Lower lobe of right lung (tissue), 2 donors: Measurements from ENCODE around the gene BASP1. TPM values are rescaled to one million over a fixed set of nuclear protein-coding genes. Genes with fewer than 3 reads are reported as not detected.
A peak's percentile ranks its signal among the peaks of the same experiment; 100 is the strongest.

Source experiments
- ATAC-seq, 2 donors: fragments of 200-7000 bp; cut with Tn5 transposase; one replicate each; pipeline ENCODE4 v1.9.1; 2020 to 2022; ENCODE audit warnings: mild to moderate bottlenecking in 2 of 2, moderate library complexity in 2 of 2
- DNase-seq: peaks from one replicate; pipeline ENCODE4 v3.0.0-alpha.2; 2020
- H3K27ac ChIP-seq: fragments of 200-600 bp; one replicate; pipeline ENCODE4 v1.8.0; 2022
- H3K27me3 ChIP-seq: fragments of 200-600 bp; one replicate; pipeline ENCODE4 v1.8.0; 2022; ENCODE audit warnings: low read depth
- H3K36me3 ChIP-seq: fragments of 200-600 bp; one replicate; pipeline ENCODE4 v1.8.0; 2022; ENCODE audit warnings: mild to moderate bottlenecking
- H3K4me1 ChIP-seq: fragments of 200-600 bp; one replicate; pipeline ENCODE4 v1.8.0; 2022
- H3K4me3 ChIP-seq: fragments of 200-600 bp; one replicate; pipeline ENCODE4 v1.8.0; 2022; ENCODE audit warnings: mild to moderate bottlenecking
- H3K9me3 ChIP-seq: fragments of 200-600 bp; one replicate; pipeline ENCODE4 v1.8.0; 2022
- intact Hi-C: fragments of 100-400 bp; cut with DNase I; formaldehyde crosslinking; loops from one replicate; pipeline ENCODE4 v1.11.0; 2022
- total RNA-seq: library from RNA; stranded (reverse); fragmentation: NEBNext Ultra II Directional; extraction: Animal tissue kit (Norgen Biotek cat#: 25700); gene quantifications from one replicate; pipeline ENCODE4 v1.2.1, GENCODE V29; 2021
- TF ChIP-seq, protein P1 (sequence below): fragments of 200-600 bp; IDR thresholded peaks from one replicate; pipeline ENCODE4 v1.8.0; 2022; ENCODE audit warnings: antibody characterized with exemption, mild to moderate bottlenecking
- donor health status: DM: no; HTN: yes; CAD: no; lungs with severe emphysema.

The BASP1 gene
- total RNA-seq, 1 donor from 2014 or later = 25.8 TPM

DNA sequence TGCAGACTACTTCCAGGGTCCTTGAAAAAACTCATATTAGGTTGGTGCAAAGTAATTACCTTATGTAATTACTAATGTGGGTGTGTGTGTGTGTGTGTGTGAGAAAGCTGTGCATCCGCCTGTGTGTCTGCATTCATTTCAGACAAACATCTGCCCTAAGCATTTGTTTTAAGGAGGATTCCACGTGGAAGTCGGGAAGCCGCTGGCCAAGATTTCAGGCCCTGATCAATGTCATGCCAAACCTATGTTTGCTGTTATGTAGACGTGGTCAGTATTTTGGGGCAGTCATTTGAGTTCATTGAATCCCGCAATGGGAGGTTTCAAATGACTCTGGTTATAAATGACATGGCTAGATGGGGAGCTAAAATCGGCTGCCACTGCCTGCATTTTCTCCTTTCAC is 33.6 kb upstream of the BASP1 start:
- H3K27ac ChIP-seq = no peak overlapping the region
- ATAC-seq = no peak
- intact Hi-C loops = loop anchor here (10.0 kb wide), 1 partner anchor 389 kb away; no protein-coding TSS in a partner anchor
- H3K27me3 ChIP-seq = no peaks in the 10 kb centered on the region
- TF ChIP-seq, protein P1, sequence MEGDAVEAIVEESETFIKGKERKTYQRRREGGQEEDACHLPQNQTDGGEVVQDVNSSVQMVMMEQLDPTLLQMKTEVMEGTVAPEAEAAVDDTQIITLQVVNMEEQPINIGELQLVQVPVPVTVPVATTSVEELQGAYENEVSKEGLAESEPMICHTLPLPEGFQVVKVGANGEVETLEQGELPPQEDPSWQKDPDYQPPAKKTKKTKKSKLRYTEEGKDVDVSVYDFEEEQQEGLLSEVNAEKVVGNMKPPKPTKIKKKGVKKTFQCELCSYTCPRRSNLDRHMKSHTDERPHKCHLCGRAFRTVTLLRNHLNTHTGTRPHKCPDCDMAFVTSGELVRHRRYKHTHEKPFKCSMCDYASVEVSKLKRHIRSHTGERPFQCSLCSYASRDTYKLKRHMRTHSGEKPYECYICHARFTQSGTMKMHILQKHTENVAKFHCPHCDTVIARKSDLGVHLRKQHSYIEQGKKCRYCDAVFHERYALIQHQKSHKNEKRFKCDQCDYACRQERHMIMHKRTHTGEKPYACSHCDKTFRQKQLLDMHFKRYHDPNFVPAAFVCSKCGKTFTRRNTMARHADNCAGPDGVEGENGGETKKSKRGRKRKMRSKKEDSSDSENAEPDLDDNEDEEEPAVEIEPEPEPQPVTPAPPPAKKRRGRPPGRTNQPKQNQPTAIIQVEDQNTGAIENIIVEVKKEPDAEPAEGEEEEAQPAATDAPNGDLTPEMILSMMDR = no peak
- H3K36me3 ChIP-seq = no peaks in the 10 kb centered on the region
- H3K9me3 ChIP-seq = no peaks in the 10 kb centered on the region
- no peak for DNase-seq
- peaks cover 22% of the 10 kb centered on the region for H3K4me1 ChIP-seq
- H3K4me3 ChIP-seq = no peak overlapping the region

GRCh38 chr5:17184588-17184987 is 32.8 kb upstream of the BASP1 start:
- no peaks in the 10 kb centered on the region for H3K9me3 ChIP-seq
- H3K4me1 ChIP-seq = peaks cover 23% of the 10 kb centered on the region
- TF ChIP-seq, protein P1 = no peak
- intact Hi-C loops = loop anchor here (10.0 kb wide), 1 partner anchor 390 kb away; no protein-coding TSS in a partner anchor
- DNase-seq (no peak), ATAC-seq (no peak)
- no peaks in the 10 kb centered on the region for H3K36me3 ChIP-seq
- no peak overlapping the region for H3K27ac ChIP-seq
- no peak overlapping the region for H3K4me3 ChIP-seq
- no peaks in the 10 kb centered on the region for H3K27me3 ChIP-seq

DNA sequence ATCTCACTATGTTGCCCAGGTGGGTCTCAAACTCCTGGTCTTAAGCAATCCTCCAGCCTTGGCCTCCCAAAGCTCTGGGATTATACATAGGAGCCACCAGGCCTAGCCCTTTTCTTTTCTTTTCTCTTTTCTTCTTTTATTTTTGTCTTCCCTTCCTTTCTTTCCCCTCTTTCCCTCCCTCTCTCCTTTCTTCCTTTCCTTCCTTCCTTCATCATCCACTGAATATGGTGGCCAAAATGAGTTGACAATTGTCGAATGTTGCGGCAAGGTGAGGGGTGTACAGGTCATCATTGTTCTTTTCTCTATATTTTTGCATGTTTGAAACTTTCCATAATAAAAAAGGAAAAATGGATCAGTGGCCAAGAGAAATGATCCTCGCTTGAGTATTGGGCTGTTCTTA is 32.1 kb upstream of the BASP1 start:
- no peaks in the 10 kb centered on the region for H3K9me3 ChIP-seq
- H3K4me1 ChIP-seq = peaks cover 29% of the 10 kb centered on the region
- no peak for DNase-seq
- H3K36me3 ChIP-seq = no peaks in the 10 kb centered on the region
- ATAC-seq = no peak
- no peaks in the 10 kb centered on the region for H3K27me3 ChIP-seq
- intact Hi-C loops = loop anchor here (10.0 kb wide), 1 partner anchor 391 kb away; no protein-coding TSS in a partner anchor
- no peak overlapping the region for H3K27ac ChIP-seq
- TF ChIP-seq, protein P1 = no peak
- H3K4me3 ChIP-seq = no peak overlapping the region

GRCh38 chr5:17185773-17186172 is 31.7 kb upstream of the BASP1 start:
- intact Hi-C loops = loop anchor here (10.0 kb wide), 1 partner anchor 391 kb away; no protein-coding TSS in a partner anchor
- Histone ChIP-seq H3K27me3 (no peaks in the 10 kb centered on the region), H3K9me3 (no peaks in the 10 kb centered on the region), H3K36me3 (no peaks in the 10 kb centered on the region), H3K27ac (peak overlapping the region; percentile 51), H3K4me1 (peaks cover 29% of the 10 kb centered on the region), H3K4me3 (no peak overlapping the region)
- TF ChIP-seq, protein P1 = no peak
- no peak for DNase-seq
- no peak for ATAC-seq

DNA sequence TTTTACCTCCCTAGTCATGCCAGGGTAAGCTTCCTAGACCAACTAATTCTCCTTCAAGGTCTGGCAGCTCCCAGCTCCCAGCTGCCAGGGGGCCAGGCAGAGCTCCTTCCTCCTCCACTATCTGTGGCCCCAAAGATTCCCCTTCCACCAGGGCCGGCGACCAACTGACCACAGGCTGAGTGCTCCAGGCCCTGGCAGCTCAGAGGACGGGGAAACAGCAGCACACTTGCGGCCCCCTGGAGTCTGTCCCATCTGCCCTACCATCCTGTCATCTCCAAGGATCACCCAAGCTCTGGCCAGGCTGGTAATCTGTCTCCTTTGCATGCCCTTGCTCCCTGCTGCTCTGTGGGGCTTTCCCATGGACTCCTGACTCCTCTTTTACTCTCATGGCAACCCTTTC is 31.2 kb upstream of the BASP1 start:
- H3K4me3 ChIP-seq = no peak overlapping the region
- H3K27ac ChIP-seq = peak overlapping the region; percentile 51
- TF ChIP-seq, protein P1 = no peak
- peaks cover 28% of the 10 kb centered on the region for H3K4me1 ChIP-seq
- ATAC-seq = no peak
- H3K9me3 ChIP-seq = no peaks in the 10 kb centered on the region
- H3K36me3 ChIP-seq = no peaks in the 10 kb centered on the region
- intact Hi-C loops = loop anchor here (10.0 kb wide), 1 partner anchor 391 kb away; no protein-coding TSS in a partner anchor
- DNase-seq = no peak
- H3K27me3 ChIP-seq = no peaks in the 10 kb centered on the region
